ENCODE data around the gene WDR81. TPM values are rescaled to one million over a fixed set of nuclear protein-coding genes. Genes with fewer than 3 reads are reported as not detected.

WDR81 gene
- total and polyA plus RNA-seq, 2 experiments from 2014 or later: 3.5 to 14.5 TPM

- TF ChIP-seq ZNF462 (CRISPR knock-in tag; IDR thresholded peaks at IDR 0.05): no peak
- TF ChIP-seq EZH2 (IDR thresholded peaks at IDR 0.05; ENCODE audit: low read depth, unreplicated experiment): no peak
- no peak for TF ChIP-seq CREB1 (CRISPR knock-in tag; IDR thresholded peaks at IDR 0.05; ENCODE audit: low read depth)
- TF ChIP-seq ZNF114 (CRISPR knock-in tag; IDR thresholded peaks at IDR 0.05): no peak
- no peak for TF ChIP-seq ZNF331 (CRISPR knock-in tag; IDR thresholded peaks at IDR 0.05; ENCODE audit: low read depth)
- no peak for TF ChIP-seq JUNB (IDR thresholded peaks at IDR 0.05; ENCODE audit: unreplicated experiment)
- no peak for TF ChIP-seq NANOG (IDR thresholded peaks at IDR 0.05; ENCODE audit: borderline replicate concordance)
- TF ChIP-seq POLR2AphosphoS5 (IDR thresholded peaks at IDR 0.05; ENCODE audit: low read depth): no peak
- TF ChIP-seq STAT1 (IDR thresholded peaks at IDR 0.05; ENCODE audit: unreplicated experiment): no peak
Measured at GRCh38 chr17:1754430-1755112, 30.1 kb downstream of the WDR81 start (continued).

GRCh38 chr17:1755252-1755826 is 30.8 kb downstream of the WDR81 start:
- H3K27ac ChIP-seq (ENCODE audit: low read depth): no peak overlapping the region
- no peaks in the 10 kb centered on the region for H3K79me2 ChIP-seq (replicated peaks; ENCODE audit: insufficient read depth)
- no peaks in the 10 kb centered on the region for H3K36me3 ChIP-seq (ENCODE audit: insufficient read depth)
- no peaks in the 10 kb centered on the region for H3K27me3 ChIP-seq (ENCODE audit: insufficient read depth)
- no peaks in the 10 kb centered on the region for H3K9me2 ChIP-seq (ENCODE audit: insufficient read depth)
- ATAC-seq (no peak), DNase-seq (ENCODE audit: low spot score) (no peak)
- H3K4me1 ChIP-seq (ENCODE audit: insufficient read depth): peaks cover 6% of the 10 kb centered on the region
- Mint-ChIP-seq H3K27me3 (ENCODE audit: insufficient read depth, low read depth, poor library complexity) (peaks cover 8% of the 10 kb centered on the region), H3K9me3 (no peaks in the 10 kb centered on the region; the same call in 2 of the 3 replicates), H3K27ac (no peak overlapping the region), H3K4me3 (no peak overlapping the region), H3K4me1 (peaks cover 18% of the 10 kb centered on the region), H3K36me3 (ENCODE audit: low read depth) (no peaks in the 10 kb centered on the region)
- H3F3A ChIP-seq (replicated peaks; ENCODE audit: low read depth): no peaks in the 10 kb centered on the region
- H3K4me2 ChIP-seq: no peak overlapping the region
- TF ChIP-seq REST (IDR thresholded peaks at IDR 0.05; ENCODE audit: unreplicated experiment): no peak
- H3K4me3 ChIP-seq: no peak overlapping the region
- H2AFZ ChIP-seq: no peak overlapping the region
- H4K20me1 ChIP-seq (replicated peaks; ENCODE audit: insufficient read depth): no peaks in the 10 kb centered on the region
